ENCODE data around the gene DAPP1. TPM values are rescaled to one million over a fixed set of nuclear protein-coding genes. Genes with fewer than 3 reads are reported as not detected.

Gene DAPP1
- polyA plus RNA-seq, 3 donors: 63.1 to 125 (median 87.2) TPM

- Histone ChIP-seq H3K79me2 (ENCODE audit: insufficient read depth, low read length) (peaks cover 79% of the 10 kb centered on the region), H3K27me3 (ENCODE audit: control insufficient read depth in 2 of 2, insufficient read depth in 2 of 2, low read length in 2 of 2) (no peaks in the 10 kb centered on the region), H3K4me3 (replicated peaks in 1 of 3; ENCODE audit: low read depth in 2 of 3, low read length in 3 of 3) (no peak overlapping the region), H3K4me2 (replicated peaks; ENCODE audit: extremely low read depth, low read length, poor library complexity, severe bottlenecking) (no peak overlapping the region), H3K9me3 (replicated peaks in 1 of 2; ENCODE audit: control insufficient read depth in 1 of 2, insufficient read depth in 1 of 2, low read length in 2 of 2) (no peaks in the 10 kb centered on the region), H2AFZ (ENCODE audit: insufficient read depth, low read depth, low read length, poor library complexity, severe bottlenecking) (no peak overlapping the region), H3K27ac (ENCODE audit: low read depth in 1 of 2, low read length in 2 of 2) (peak overlapping the region in 1 of 2 donors; percentile 66), H3K4me1 (ENCODE audit: control insufficient read depth in 1 of 2, insufficient read depth in 2 of 2, low read length in 2 of 2) (peaks cover 16 to 28% of the 10 kb centered on the region in 2 donors), H4K20me1 (ENCODE audit: insufficient read depth, low read length) (peaks cover 90% of the 10 kb centered on the region), H3K9ac (ENCODE audit: insufficient read depth, low read length, poor library complexity, severe bottlenecking) (no peak overlapping the region), H3K36me3 (replicated peaks in 1 of 2; ENCODE audit: control insufficient read depth in 1 of 2, insufficient read depth in 2 of 2, low read length in 2 of 2) (peaks cover 69 to 90% of the 10 kb centered on the region in 2 donors)
- no peak for TF ChIP-seq CTCF (IDR thresholded peaks at IDR 0.05)
- H3K36me3 Mint-ChIP-seq: peaks cover 73 to 76% of the 10 kb centered on the region in 2 donors
- H3K27me3 Mint-ChIP-seq (ENCODE audit: low read depth in 3 of 3): no peaks in the 10 kb centered on the region
- peaks cover 27% of the 10 kb centered on the region for H3K4me1 Mint-ChIP-seq
- peak overlapping the region in 2 of 7 donors; percentile 10 to 29 for H3K27ac Mint-ChIP-seq
- H3K4me3 Mint-ChIP-seq: no peak overlapping the region
- H3K9me3 Mint-ChIP-seq: peaks cover 0 to 2% (median 0%) of the 10 kb centered on the region in 7 donors
- DNase-seq: no peak
- no CpG with 5 or more reads among the region's 4 CpGs for WGBS (ENCODE audit: insufficient coverage)
- intact Hi-C loops (cut with micrococcal nuclease): no loop called here
Measured at GRCh38 chr4:99841129-99841528, 24.5 kb downstream of the DAPP1 start.

DNA sequence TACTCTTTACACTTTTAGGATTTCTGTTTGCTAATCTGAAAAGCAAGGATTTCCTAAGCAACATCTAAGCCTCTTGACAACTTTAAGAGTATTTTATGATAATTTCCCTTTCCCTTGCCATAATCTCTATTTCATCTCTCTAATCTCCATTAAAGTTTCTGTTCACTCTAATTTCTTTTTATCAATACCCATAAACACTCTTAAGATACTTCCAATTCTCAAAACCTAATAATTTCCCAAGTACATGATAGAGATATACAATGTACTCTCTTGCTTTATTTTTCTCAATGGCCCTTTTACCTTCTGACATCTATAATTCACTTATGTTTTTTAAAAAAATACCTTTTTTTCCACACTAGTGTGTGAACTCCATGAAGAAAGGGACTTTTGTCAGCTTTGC, 26.8 kb downstream of the DAPP1 start:
- H3K4me3 Mint-ChIP-seq: no peak overlapping the region
- peaks cover 47% of the 10 kb centered on the region for H3K4me1 Mint-ChIP-seq
- no peak for TF ChIP-seq CTCF (IDR thresholded peaks at IDR 0.05)
- Histone ChIP-seq H3K36me3 (replicated peaks in 1 of 2; ENCODE audit: control insufficient read depth in 1 of 2, insufficient read depth in 2 of 2, low read length in 2 of 2) (peaks cover 47 to 68% of the 10 kb centered on the region in 2 donors), H3K4me2 (replicated peaks; ENCODE audit: extremely low read depth, low read length, poor library complexity, severe bottlenecking) (no peak overlapping the region), H3K9me3 (replicated peaks in 1 of 2; ENCODE audit: control insufficient read depth in 1 of 2, insufficient read depth in 1 of 2, low read length in 2 of 2) (no peaks in the 10 kb centered on the region), H2AFZ (ENCODE audit: insufficient read depth, low read depth, low read length, poor library complexity, severe bottlenecking) (no peak overlapping the region), H4K20me1 (ENCODE audit: insufficient read depth, low read length) (peaks cover 67% of the 10 kb centered on the region), H3K4me1 (ENCODE audit: control insufficient read depth in 1 of 2, insufficient read depth in 2 of 2, low read length in 2 of 2) (peaks cover 35 to 46% of the 10 kb centered on the region in 2 donors), H3K27me3 (ENCODE audit: control insufficient read depth in 2 of 2, insufficient read depth in 2 of 2, low read length in 2 of 2) (no peaks in the 10 kb centered on the region), H3K27ac (ENCODE audit: low read depth in 1 of 2, low read length in 2 of 2) (peak overlapping the region in 1 of 2 donors; percentile 66), H3K9ac (ENCODE audit: insufficient read depth, low read length, poor library complexity, severe bottlenecking) (no peak overlapping the region), H3K79me2 (ENCODE audit: insufficient read depth, low read length) (peaks cover 62% of the 10 kb centered on the region), H3K4me3 (replicated peaks in 1 of 3; ENCODE audit: low read depth in 2 of 3, low read length in 3 of 3) (no peak overlapping the region)
- H3K27ac Mint-ChIP-seq: peak overlapping the region in 2 of 7 donors; percentile 55 to 80
- no peaks in the 10 kb centered on the region for H3K27me3 Mint-ChIP-seq (ENCODE audit: low read depth in 3 of 3)
- intact Hi-C loops (cut with micrococcal nuclease): no loop called here
- DNase-seq: no peak
- peaks cover 0 to 2% (median 0%) of the 10 kb centered on the region in 7 donors for H3K9me3 Mint-ChIP-seq
- peaks cover 61 to 68% of the 10 kb centered on the region in 2 donors for H3K36me3 Mint-ChIP-seq
